HTR-8/SVneo (cell line): ENCODE measurements around the gene PRR30.

Experiments
- DNase-seq: peaks from one replicate; pipeline ENCODE4 v3.0.0; 2011; ENCODE audit warnings: low spot score, mixed read lengths; ENCODE audit not compliant: insufficient read length
- FAIRE-seq: peaks from 2 replicates; lab custom pipeline; 2011; peaks lifted over from hg19 to GRCh38; lab: Jason Lieb, UNC

The PRR30 gene

GRCh38 chr2:27108221-27108620 is 31.0 kb downstream of the PRR30 start:
- no peak for FAIRE-seq

GRCh38 chr2:27105981-27106380 is 33.2 kb downstream of the PRR30 start:
- FAIRE-seq (no peak), DNase-seq (no peak)

More at GRCh38 chr2:27108221-27108620, 31.0 kb downstream of the PRR30 start:
- no peak for DNase-seq

GRCh38 chr2:27102329-27102728 is 36.9 kb downstream of the PRR30 start:
- no peak for DNase-seq
- no peak for FAIRE-seq

GRCh38 chr2:27100036-27100435 is 39.2 kb downstream of the PRR30 start:
- DNase-seq (no peak), FAIRE-seq (no peak)

GRCh38 chr2:27099334-27099955 is 39.8 kb downstream of the PRR30 start:
- no peak for FAIRE-seq

GRCh38 chr2:27097341-27097740 is 41.9 kb downstream of the PRR30 start:
- no peak for FAIRE-seq
- no peak for DNase-seq

More at GRCh38 chr2:27099334-27099955, 39.8 kb downstream of the PRR30 start:
- DNase-seq: no peak

GRCh38 chr2:27096748-27097297 is 42.4 kb downstream of the PRR30 start:
- DNase-seq (no peak), FAIRE-seq (no peak)

GRCh38 chr2:27095745-27096651 is 43.2 kb downstream of the PRR30 start:
- FAIRE-seq (no peak), DNase-seq (peak; percentile 64)

- DNase-seq (no peak), FAIRE-seq (no peak)
These were observed 43.8 kb downstream of the PRR30 start for GRCh38 chr2:27095427-27095744.

GRCh38 chr2:27094353-27094984 is 44.7 kb downstream of the PRR30 start:
- DNase-seq (no peak), FAIRE-seq (no peak)

GRCh38 chr2:27093430-27094352 is 45.5 kb downstream of the PRR30 start:
- FAIRE-seq: no peak
- DNase-seq: no peak

GRCh38 chr2:27092696-27093429 is 46.3 kb downstream of the PRR30 start:
- FAIRE-seq: no peak

GRCh38 chr2:27091746-27092695 is 47.2 kb downstream of the PRR30 start:
- DNase-seq (no peak), FAIRE-seq (no peak)

More at GRCh38 chr2:27092696-27093429, 46.3 kb downstream of the PRR30 start:
- DNase-seq: no peak

GRCh38 chr2:27089111-27089954 is 49.9 kb downstream of the PRR30 start:
- DNase-seq (no peak), FAIRE-seq (no peak)

- DNase-seq (no peak), FAIRE-seq (no peak)
These were observed 50.6 kb downstream of the PRR30 start for GRCh38 chr2:27088634-27089033.

GRCh38 chr2:27087823-27088410 is 51.3 kb downstream of the PRR30 start:
- no peak for DNase-seq
- FAIRE-seq: no peak
